ENCODE results near the gene CDKAL1. TPM values are rescaled to one million over a fixed set of nuclear protein-coding genes. Genes with fewer than 3 reads are reported as not detected.

CDKAL1 gene
- total RNA-seq, 4 donors from 2014 or later = 10.3 to 11.2 (median 10.5) TPM

DNA sequence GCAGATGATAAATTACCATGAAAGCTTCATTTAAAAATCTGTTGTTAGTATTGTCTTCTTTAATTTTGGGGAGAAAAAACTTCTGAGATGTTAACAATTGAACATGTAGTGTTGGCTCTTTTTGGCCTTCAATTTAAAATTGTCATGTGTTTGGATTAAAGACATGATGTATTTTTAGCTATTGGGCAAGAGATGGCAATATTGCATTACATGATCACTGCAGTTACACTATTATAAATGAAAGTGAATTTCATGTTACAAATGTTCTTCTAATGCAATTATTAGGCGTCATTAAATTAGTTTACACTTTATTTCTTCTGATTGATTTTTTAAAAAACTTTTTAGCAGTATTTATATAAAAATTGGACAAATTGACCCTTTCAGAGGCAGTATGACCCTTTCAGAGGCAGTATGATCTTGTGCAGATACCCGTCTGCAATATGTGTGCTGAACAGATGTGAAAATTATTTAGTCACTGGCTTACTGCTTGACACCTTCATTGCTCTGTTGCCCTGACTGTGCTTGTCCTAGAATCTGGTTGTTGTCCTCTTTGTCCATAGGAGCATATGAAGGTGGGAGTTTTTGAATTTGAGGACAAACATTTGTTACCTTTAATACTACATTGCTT lies 25.8 kb downstream of the CDKAL1 start:
- TF ChIP-seq POLR2AphosphoS5 (IDR thresholded peaks at IDR 0.05) = no peak
- TF ChIP-seq EP300 (IDR thresholded peaks at IDR 0.05) = no peak
- no peak for TF ChIP-seq POLR2A (IDR thresholded peaks at IDR 0.05; ENCODE audit: low read depth)
- H3K9me3 ChIP-seq = no peaks in the 10 kb centered on the region
- H3K27ac ChIP-seq (replicated peaks in 1 of 4) = no peak overlapping the region
- intact Hi-C loops (cut with DNase I) = no loop called here
- H3K27me3 ChIP-seq = no peaks in the 10 kb centered on the region
- H3K36me3 ChIP-seq = no peaks in the 10 kb centered on the region
- peaks cover 0 to 16% (median 8%) of the 10 kb centered on the region in 4 donors for H3K4me1 ChIP-seq
- no peak overlapping the region for H3K4me3 ChIP-seq
- no peak for DNase-seq (ENCODE audit: extremely low spot score)
- WGBS = 50% methylated on average over 2 of the region's 2 CpGs

DNA sequence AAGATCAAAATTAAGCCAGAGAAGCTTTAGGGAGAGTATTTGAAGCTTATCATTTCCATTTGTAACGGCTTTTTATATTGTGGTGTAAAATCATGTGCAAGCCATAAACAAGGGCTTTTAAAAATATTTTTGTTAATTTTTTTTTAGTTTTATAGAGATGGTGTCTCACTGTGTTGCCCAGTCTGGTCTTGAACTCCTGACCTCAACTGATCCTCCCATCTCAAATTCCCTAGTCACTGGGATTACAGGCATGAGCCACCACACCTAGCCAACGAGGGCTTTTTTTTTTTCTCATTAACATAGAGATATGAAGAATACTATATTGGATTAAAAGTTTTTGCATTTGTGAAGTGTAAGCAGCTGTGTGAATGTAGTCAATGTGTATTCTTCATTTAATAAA lies 29.1 kb downstream of the CDKAL1 start:
- WGBS = 94% methylated on average over 2 of the region's 2 CpGs
- H3K4me1 ChIP-seq = peaks cover 0 to 16% (median 8%) of the 10 kb centered on the region in 4 donors
- H3K27me3 ChIP-seq = no peaks in the 10 kb centered on the region

GRCh38 chr6:20564269-20564668 lies 30.0 kb downstream of the CDKAL1 start:
- intact Hi-C loops (cut with DNase I) = loop anchor here (2.0 kb wide), 1 partner anchor 1025 kb away; no protein-coding TSS in a partner anchor
- Histone ChIP-seq H3K27ac (replicated peaks in 1 of 4) (no peak overlapping the region), H3K9me3 (no peaks in the 10 kb centered on the region), H3K4me1 (peaks cover 0 to 14% (median 8%) of the 10 kb centered on the region in 4 donors), H3K27me3 (no peaks in the 10 kb centered on the region), H3K4me3 (no peak overlapping the region), H3K36me3 (no peaks in the 10 kb centered on the region)
- TF ChIP-seq EP300 (IDR thresholded peaks at IDR 0.05) = no peak
- TF ChIP-seq, protein P1, sequence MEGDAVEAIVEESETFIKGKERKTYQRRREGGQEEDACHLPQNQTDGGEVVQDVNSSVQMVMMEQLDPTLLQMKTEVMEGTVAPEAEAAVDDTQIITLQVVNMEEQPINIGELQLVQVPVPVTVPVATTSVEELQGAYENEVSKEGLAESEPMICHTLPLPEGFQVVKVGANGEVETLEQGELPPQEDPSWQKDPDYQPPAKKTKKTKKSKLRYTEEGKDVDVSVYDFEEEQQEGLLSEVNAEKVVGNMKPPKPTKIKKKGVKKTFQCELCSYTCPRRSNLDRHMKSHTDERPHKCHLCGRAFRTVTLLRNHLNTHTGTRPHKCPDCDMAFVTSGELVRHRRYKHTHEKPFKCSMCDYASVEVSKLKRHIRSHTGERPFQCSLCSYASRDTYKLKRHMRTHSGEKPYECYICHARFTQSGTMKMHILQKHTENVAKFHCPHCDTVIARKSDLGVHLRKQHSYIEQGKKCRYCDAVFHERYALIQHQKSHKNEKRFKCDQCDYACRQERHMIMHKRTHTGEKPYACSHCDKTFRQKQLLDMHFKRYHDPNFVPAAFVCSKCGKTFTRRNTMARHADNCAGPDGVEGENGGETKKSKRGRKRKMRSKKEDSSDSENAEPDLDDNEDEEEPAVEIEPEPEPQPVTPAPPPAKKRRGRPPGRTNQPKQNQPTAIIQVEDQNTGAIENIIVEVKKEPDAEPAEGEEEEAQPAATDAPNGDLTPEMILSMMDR (IDR thresholded peaks at IDR 0.05) = peak; percentile 48 to 67 (median 56)
- DNase-seq (ENCODE audit: extremely low spot score) = no peak

More for the DNA sequence above, 29.1 kb downstream of the CDKAL1 start:
- TF ChIP-seq, protein P1 (IDR thresholded peaks at IDR 0.05) = no peak
- TF ChIP-seq POLR2A (IDR thresholded peaks at IDR 0.05; ENCODE audit: low read depth) (no peak), EP300 (IDR thresholded peaks at IDR 0.05) (no peak), POLR2AphosphoS5 (IDR thresholded peaks at IDR 0.05) (no peak)
- DNase-seq (ENCODE audit: extremely low spot score) = no peak
- no peak overlapping the region for H3K4me3 ChIP-seq
- intact Hi-C loops (cut with DNase I) = no loop called here
- H3K27ac ChIP-seq (replicated peaks in 1 of 4) = no peak overlapping the region
- no peaks in the 10 kb centered on the region for H3K36me3 ChIP-seq
- no peaks in the 10 kb centered on the region for H3K9me3 ChIP-seq

- TF ChIP-seq, protein P1 (IDR thresholded peaks at IDR 0.05) = no peak
- TF ChIP-seq POLR2A (IDR thresholded peaks at IDR 0.05; ENCODE audit: low read depth) (no peak), POLR2AphosphoS5 (IDR thresholded peaks at IDR 0.05) (no peak), EP300 (IDR thresholded peaks at IDR 0.05) (no peak)
- DNase-seq (ENCODE audit: extremely low spot score) = no peak
- Histone ChIP-seq H3K27ac (replicated peaks in 1 of 4) (no peak overlapping the region), H3K4me1 (peaks cover 0 to 9% (median 7%) of the 10 kb centered on the region in 4 donors), H3K36me3 (no peaks in the 10 kb centered on the region), H3K27me3 (no peaks in the 10 kb centered on the region), H3K4me3 (no peak overlapping the region), H3K9me3 (no peaks in the 10 kb centered on the region)
- intact Hi-C loops (cut with DNase I) = loop anchor here (2.0 kb wide), 1 partner anchor 1024 kb away; no protein-coding TSS in a partner anchor
- 73% methylated on average over 2 of the region's 2 CpGs for WGBS
Observed at GRCh38 chr6:20564777-20565176, 30.5 kb downstream of the CDKAL1 start.

DNA sequence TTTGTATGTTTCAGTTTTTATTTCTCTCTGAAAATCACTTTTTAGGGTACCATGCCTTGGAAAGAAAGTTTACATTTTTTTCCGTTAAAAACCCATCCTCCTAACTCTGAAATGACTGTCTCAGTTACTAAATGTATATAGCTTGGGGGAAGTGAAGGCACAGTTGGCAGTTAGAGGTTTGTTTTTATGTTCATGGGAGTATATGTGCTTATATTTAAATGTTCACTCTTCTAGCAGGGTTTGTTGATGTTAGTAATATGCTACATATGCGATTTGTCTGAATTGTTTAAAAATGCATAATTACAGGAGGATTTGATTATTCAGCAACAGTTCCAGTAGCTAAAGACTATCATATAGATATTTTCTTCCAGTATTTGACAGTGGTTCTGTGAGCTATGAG lies 31.1 kb downstream of the CDKAL1 start:
- 91% methylated on average over 2 of the region's 2 CpGs for WGBS
- Histone ChIP-seq H3K36me3 (no peaks in the 10 kb centered on the region), H3K9me3 (no peaks in the 10 kb centered on the region), H3K27ac (replicated peaks in 1 of 4) (no peak overlapping the region), H3K27me3 (no peaks in the 10 kb centered on the region), H3K4me3 (no peak overlapping the region), H3K4me1 (peaks cover 0 to 4% (median 2%) of the 10 kb centered on the region in 4 donors)
- TF ChIP-seq POLR2AphosphoS5 (IDR thresholded peaks at IDR 0.05) (no peak), EP300 (IDR thresholded peaks at IDR 0.05) (no peak), POLR2A (IDR thresholded peaks at IDR 0.05; ENCODE audit: low read depth) (no peak)
- TF ChIP-seq, protein P1 (IDR thresholded peaks at IDR 0.05) = no peak
- no peak for DNase-seq (ENCODE audit: extremely low spot score)
- intact Hi-C loops (cut with DNase I) = loop anchor here (2.0 kb wide), 1 partner anchor 1023 kb away; no protein-coding TSS in a partner anchor

All from esophagus muscularis mucosa (tissue), 4 donors.